Esophagus muscularis mucosa (tissue), 4 donors: ENCODE data around the gene GH2. TPM values are rescaled to one million over a fixed set of nuclear protein-coding genes. Genes with fewer than 3 reads are reported as not detected.

Experiments
- DNase-seq: peaks from one replicate; pipeline ENCODE4 v3.0.0-alpha.2; 2017; ENCODE audit errors: extremely low spot score
- H3K27ac ChIP-seq, 4 donors: fragments of 200-600 bp; sonication (generic); replicated peaks in 1 of 4; 1 replicate in 3 of 4; 2 replicates in 1 of 4; pipeline ENCODE4 v1.5.1; 2016 to 2019; ENCODE audit warnings: mild to moderate bottlenecking in 1 of 4
- H3K27me3 ChIP-seq, 4 donors: fragments of 200-600 bp; sonication (generic); one replicate each; pipeline versions ENCODE4 v1.5.1 to v1.6.0; 2016 to 2019
- H3K36me3 ChIP-seq, 4 donors: fragments of 200-600 bp; sonication (generic); one replicate each; pipeline ENCODE4 v1.5.1; 2016 to 2019
- H3K4me1 ChIP-seq, 4 donors: fragments of 200-600 bp; sonication (generic); one replicate each; pipeline ENCODE4 v1.5.1; 2016 to 2019
- H3K4me3 ChIP-seq, 4 donors: fragments of 200-600 bp; sonication (generic); 1 replicate in 2 of 4; 2 replicates in 2 of 4; pipeline ENCODE4 v1.5.1; 2016 to 2019; ENCODE audit warnings: mild to moderate bottlenecking in 4 of 4, moderate library complexity in 1 of 4
- H3K9me3 ChIP-seq, 4 donors: fragments of 200-600 bp; sonication (generic); 1 replicate in 3 of 4; 2 replicates in 1 of 4; pipeline ENCODE4 v1.5.1; 2016 to 2019
- CTCF ChIP-seq, 3 experiments: fragments of 200-600 bp in 2 of 3; fragments of 450-650 bp in 1 of 3; sonication (generic) in 2 of 3; IDR thresholded peaks; one replicate each; pipeline ENCODE4 v1.5.1; 2017 to 2019; ENCODE audit warnings: antibody characterized with exemption in 3 of 3, mild to moderate bottlenecking in 2 of 3, moderate library complexity in 1 of 3
- EP300 ChIP-seq: sonication (generic); formaldehyde crosslinking; IDR thresholded peaks from one replicate; pipeline ENCODE4 v1.6.1; 2017; ENCODE audit warnings: antibody characterized with exemption
- POLR2A ChIP-seq: fragments of 450-650 bp; IDR thresholded peaks from one replicate; pipeline ENCODE4 v1.6.1; 2017; ENCODE audit warnings: antibody characterized with exemption, moderate library complexity, mild to moderate bottlenecking, low read depth
- POLR2AphosphoS5 ChIP-seq, 2 donors: sonication (generic); formaldehyde crosslinking; IDR thresholded peaks; one replicate each; pipeline ENCODE4 v1.6.1; 2017; ENCODE audit warnings: antibody characterized with exemption in 2 of 2
- WGBS: methylation state at CpG from one replicate; pipeline ENCODE4 v1.1.5; 2018; 5-methylcytosine and 5-hydroxymethylcytosine counted together
- intact Hi-C: fragments of 100-400 bp; cut with DNase I; formaldehyde crosslinking; loops from one replicate; pipeline ENCODE4 v1.15.1; 2023
- total RNA-seq, 4 donors: library from RNA; depleted of rRNA; stranded (reverse); fragments of >200 nt; gene quantifications; one replicate each; pipeline versions ENCODE4 v1.1.0 to v1.2.1, GENCODE V29; 2016

Gene GH2
- total RNA-seq, 4 donors from 2014 or later: not detected

- Histone ChIP-seq H3K36me3 (no peaks in the 10 kb centered on the region), H3K27ac (peak within 1 kb of the TSS; percentile 97 to 98 (median 98)), H3K4me1 (peaks cover 48 to 51% (median 50%) of the 10 kb centered on the region in 4 donors), H3K9me3 (no peaks in the 10 kb centered on the region), H3K4me3 (peak within 1 kb of the TSS; percentile 92 to 97 (median 92)), H3K27me3 (no peaks in the 10 kb centered on the region)
- DNase-seq: peak; percentile 100
- WGBS: 1% methylated on average over 20 of the region's 92 CpGs
- intact Hi-C loops: no loop called here
- TF ChIP-seq EP300: no peak
- peak; percentile 96 for TF ChIP-seq POLR2A
- peak; percentile 83 for TF ChIP-seq POLR2AphosphoS5 (IDR thresholded peaks at IDR 0.05)
Observed at GRCh38 chr17:63842540-63843386, 39.0 kb downstream of the GH2 start, which contains the start of gene SMARCD2. Gene SMARCD2 (minus strand): TSS chr17:63842685. CDS start chr17:63842674, 11 bp downstream.

- Histone ChIP-seq H3K27ac (peak overlapping the region; percentile 97 to 98 (median 98)), H3K4me1 (peaks cover 54 to 57% (median 56%) of the 10 kb centered on the region in 4 donors), H3K27me3 (no peaks in the 10 kb centered on the region), H3K9me3 (no peaks in the 10 kb centered on the region), H3K36me3 (peaks cover 0 to 5% (median 3%) of the 10 kb centered on the region in 4 donors), H3K4me3 (peak overlapping the region; percentile 92 to 97 (median 92))
- no peak for DNase-seq
- intact Hi-C loops: no loop called here
- WGBS: under 1% methylated on average over 29 of the region's 36 CpGs
- TF ChIP-seq EP300 (no peak), POLR2A (no peak), POLR2AphosphoS5 (IDR thresholded peaks at IDR 0.05) (no peak), CTCF (IDR thresholded peaks at IDR 0.05) (no peak)
Observed at GRCh38 chr17:63842173-63842539, 39.6 kb downstream of the GH2 start.

- H3K27ac ChIP-seq: peak overlapping the region; percentile 97 to 98 (median 98)
- peak overlapping the region; percentile 92 to 97 (median 92) for H3K4me3 ChIP-seq
- TF ChIP-seq CTCF (IDR thresholded peaks at IDR 0.05): no peak
- no peak for TF ChIP-seq EP300
- no peak for TF ChIP-seq POLR2A
- peak; percentile 38 to 44 for TF ChIP-seq POLR2AphosphoS5 (IDR thresholded peaks at IDR 0.05)
- no peak for DNase-seq
- H3K36me3 ChIP-seq: peaks cover 0 to 11% (median 9%) of the 10 kb centered on the region in 4 donors
- H3K4me1 ChIP-seq: peaks cover 59 to 63% (median 62%) of the 10 kb centered on the region in 4 donors
- H3K9me3 ChIP-seq: no peaks in the 10 kb centered on the region
- no peaks in the 10 kb centered on the region for H3K27me3 ChIP-seq
- intact Hi-C loops: no loop called here
- 2% methylated on average over 25 of the region's 26 CpGs for WGBS
Observed at GRCh38 chr17:63841350-63842172, 40.2 kb downstream of the GH2 start.

- Histone ChIP-seq H3K9me3 (no peaks in the 10 kb centered on the region), H3K36me3 (peaks cover 0 to 19% (median 16%) of the 10 kb centered on the region in 4 donors), H3K27me3 (no peaks in the 10 kb centered on the region), H3K4me1 (peaks cover 59 to 70% (median 69%) of the 10 kb centered on the region in 4 donors), H3K27ac (peak overlapping the region; percentile 97 to 98 (median 98)), H3K4me3 (peak overlapping the region; percentile 92 to 97 (median 92))
- intact Hi-C loops: no loop called here
- no peak for DNase-seq
- 49% methylated on average over 4 of the region's 4 CpGs for WGBS
- TF ChIP-seq POLR2A (no peak), EP300 (no peak), POLR2AphosphoS5 (IDR thresholded peaks at IDR 0.05) (no peak)
Observed at GRCh38 chr17:63840591-63841349, 41.0 kb downstream of the GH2 start.

- no peaks in the 10 kb centered on the region for H3K27me3 ChIP-seq
- H3K4me3 ChIP-seq: peak overlapping the region; percentile 39 to 97 (median 92)
- peaks cover 10 to 39% (median 36%) of the 10 kb centered on the region in 4 donors for H3K36me3 ChIP-seq
- H3K4me1 ChIP-seq: peaks cover 52 to 82% (median 77%) of the 10 kb centered on the region in 4 donors
- peak overlapping the region; percentile 97 to 98 (median 98) for H3K27ac ChIP-seq
- no peaks in the 10 kb centered on the region for H3K9me3 ChIP-seq
- DNase-seq: peak; percentile 98
- no peak for TF ChIP-seq POLR2A
- TF ChIP-seq CTCF (IDR thresholded peaks at IDR 0.05): no peak
- peak; percentile 91 to 92 for TF ChIP-seq POLR2AphosphoS5 (IDR thresholded peaks at IDR 0.05)
- peak; percentile 67 for TF ChIP-seq EP300
- intact Hi-C loops: no loop called here
- WGBS: 28% methylated on average over 5 of the region's 7 CpGs
Observed at GRCh38 chr17:63838631-63839171, 43.0 kb downstream of the GH2 start.
